OCI-LY3 (cell line): ENCODE data around the gene VAV3.

ENCODE experiments used
- H2AFZ ChIP-seq: fragments of 200-600, 300-600 bp; shearing (Covaris generic); 2 replicates; pipeline ENCODE4 v1.6.0; 2014; ENCODE audit warnings: antibody characterized with exemption, low read depth, low read length
- H3K27ac ChIP-seq: fragments of 200-600, 300-600 bp; sonication (generic); 2 replicates; pipeline ENCODE4 v1.5.1; 2014; ENCODE audit warnings: mild to moderate bottlenecking, low read length, moderate library complexity, mixed read lengths
- H3K27me3 ChIP-seq: fragments of 200-600, 300-600 bp; sonication (generic); 2 replicates; pipeline ENCODE4 v1.6.1; 2014; ENCODE audit warnings: low read depth, low read length, mixed read lengths
- H3K36me3 ChIP-seq: fragments of 200-600, 300-600 bp; sonication (generic); replicated peaks from 2 replicates; pipeline ENCODE3; 2014; ENCODE audit warnings: low read depth, low read length, mixed read lengths
- H3K4me1 ChIP-seq: fragments of 300-600, 200-600 bp; sonication (generic); 2 replicates; pipeline ENCODE4 v1.6.1; 2014; ENCODE audit warnings: low read length, mixed read lengths
- H3K4me2 ChIP-seq: fragments of 200-600, 300-600 bp; sonication (generic); 2 replicates; pipeline ENCODE4 v1.6.1; 2014; ENCODE audit warnings: low read length, mixed read lengths
- H3K4me3 ChIP-seq: fragments of 300-600, 200-600 bp; sonication (generic); 2 replicates; pipeline ENCODE4 v1.5.1; 2014; ENCODE audit warnings: antibody characterized with exemption, mild to moderate bottlenecking, low read length, moderate library complexity
- H3K79me2 ChIP-seq: fragments of 300-600, 200-600 bp; shearing (Covaris generic); 2 replicates; pipeline ENCODE4 v1.6.1; 2014; ENCODE audit warnings: mild to moderate bottlenecking, low read length, mixed read lengths
- H3K9ac ChIP-seq: fragments of 300-600, 200-600 bp; shearing (Covaris generic); 2 replicates; pipeline ENCODE4 v1.6.0; 2014; ENCODE audit warnings: mild to moderate bottlenecking, low read length, moderate library complexity
- H3K9me3 ChIP-seq: fragments of 200-600, 300-600 bp; shearing (Covaris generic); 2 replicates; pipeline ENCODE4 v1.6.1; 2014; ENCODE audit warnings: low read length, mixed read lengths; ENCODE audit not compliant: insufficient read depth
- H4K20me1 ChIP-seq: fragments of 200-600, 300-600 bp; sonication (generic); 2 replicates; pipeline ENCODE4 v1.6.1; 2016; ENCODE audit warnings: low read length, mixed read lengths; ENCODE audit not compliant: insufficient read depth
- EZH2phosphoT487 ChIP-seq: fragments of 200-600 bp; shearing (Covaris generic); IDR thresholded peaks from 2 replicates; pipeline ENCODE4 v1.6.1; 2018; ENCODE audit warnings: antibody characterized with exemption, mixed run types, low read depth
- TF ChIP-seq, protein P1 (sequence below): fragments of 200-600, 300-600 bp; sonication (generic); IDR thresholded peaks from 2 replicates; pipeline ENCODE4 v1.5.1; 2014; ENCODE audit warnings: antibody characterized with exemption, low read length, low read depth

Gene VAV3

DNA sequence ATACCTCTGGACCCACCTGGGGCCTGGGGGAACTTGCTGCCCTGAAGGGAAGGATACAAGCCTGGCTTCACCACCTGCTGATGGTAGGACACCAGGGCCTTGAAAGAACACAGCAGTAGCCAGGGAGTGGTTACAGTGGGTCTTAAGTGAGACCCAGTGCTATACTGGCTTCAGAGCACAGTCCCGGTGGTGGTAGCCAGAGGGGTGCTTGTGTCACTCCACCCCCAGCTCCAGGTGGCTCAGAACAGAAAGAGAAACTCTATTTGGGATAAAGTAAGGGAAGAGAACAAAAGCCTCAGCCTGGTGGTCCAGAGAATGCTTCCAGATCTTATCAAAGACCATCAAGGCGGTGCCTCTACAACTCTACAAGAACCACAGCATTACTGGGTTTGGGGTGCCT, 37.2 kb downstream of the VAV3 start:
- Histone ChIP-seq H3K4me2 (no peak overlapping the region), H3K36me3 (no peaks in the 10 kb centered on the region), H3K9ac (no peak overlapping the region), H4K20me1 (no peaks in the 10 kb centered on the region), H3K4me3 (no peak overlapping the region), H3K4me1 (peaks cover 6% of the 10 kb centered on the region), H3K9me3 (no peaks in the 10 kb centered on the region), H3K79me2 (no peaks in the 10 kb centered on the region), H2AFZ (no peak overlapping the region), H3K27ac (no peak overlapping the region), H3K27me3 (peaks cover 12% of the 10 kb centered on the region; the same call in 1 of the 2 replicates)
- TF ChIP-seq, protein P1, sequence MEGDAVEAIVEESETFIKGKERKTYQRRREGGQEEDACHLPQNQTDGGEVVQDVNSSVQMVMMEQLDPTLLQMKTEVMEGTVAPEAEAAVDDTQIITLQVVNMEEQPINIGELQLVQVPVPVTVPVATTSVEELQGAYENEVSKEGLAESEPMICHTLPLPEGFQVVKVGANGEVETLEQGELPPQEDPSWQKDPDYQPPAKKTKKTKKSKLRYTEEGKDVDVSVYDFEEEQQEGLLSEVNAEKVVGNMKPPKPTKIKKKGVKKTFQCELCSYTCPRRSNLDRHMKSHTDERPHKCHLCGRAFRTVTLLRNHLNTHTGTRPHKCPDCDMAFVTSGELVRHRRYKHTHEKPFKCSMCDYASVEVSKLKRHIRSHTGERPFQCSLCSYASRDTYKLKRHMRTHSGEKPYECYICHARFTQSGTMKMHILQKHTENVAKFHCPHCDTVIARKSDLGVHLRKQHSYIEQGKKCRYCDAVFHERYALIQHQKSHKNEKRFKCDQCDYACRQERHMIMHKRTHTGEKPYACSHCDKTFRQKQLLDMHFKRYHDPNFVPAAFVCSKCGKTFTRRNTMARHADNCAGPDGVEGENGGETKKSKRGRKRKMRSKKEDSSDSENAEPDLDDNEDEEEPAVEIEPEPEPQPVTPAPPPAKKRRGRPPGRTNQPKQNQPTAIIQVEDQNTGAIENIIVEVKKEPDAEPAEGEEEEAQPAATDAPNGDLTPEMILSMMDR, result no peak
- TF ChIP-seq EZH2phosphoT487, result no peak

DNA sequence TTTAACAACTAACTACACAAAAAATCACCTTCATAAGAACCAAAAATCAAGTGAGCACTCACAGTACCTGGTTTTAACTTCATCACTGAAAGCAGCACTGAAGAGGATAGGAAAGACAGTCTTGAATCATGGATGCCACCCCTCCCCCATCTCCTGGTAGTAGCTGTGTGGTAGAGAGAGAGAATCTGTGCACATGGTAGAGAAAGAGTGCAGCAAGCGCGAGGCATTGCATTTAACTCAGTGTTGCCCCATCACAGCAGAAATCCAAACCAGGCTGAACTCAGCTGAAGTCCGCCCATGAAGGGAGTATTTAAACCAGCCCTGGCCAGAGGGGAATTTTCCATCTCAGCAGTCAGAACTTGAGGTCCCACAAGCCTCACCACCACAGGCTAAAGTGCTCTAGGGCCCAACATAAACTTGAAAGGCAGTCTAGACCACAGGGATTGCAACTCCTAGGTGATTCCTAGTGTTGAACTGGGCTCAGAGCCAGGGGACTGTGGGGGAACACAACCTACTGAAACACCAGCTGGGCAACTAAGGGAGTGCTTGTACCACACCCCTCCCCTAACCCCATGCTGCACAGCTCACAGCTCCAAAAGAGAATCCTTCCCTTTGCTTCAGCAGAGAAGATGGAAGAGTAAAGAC, 38.4 kb downstream of the VAV3 start:
- Histone ChIP-seq H4K20me1 (no peaks in the 10 kb centered on the region), H3K27ac (no peak overlapping the region), H3K27me3 (no peaks in the 10 kb centered on the region; the same call in 1 of the 2 replicates), H3K79me2 (no peaks in the 10 kb centered on the region), H3K4me1 (peaks cover 6% of the 10 kb centered on the region), H3K9ac (no peak overlapping the region), H3K9me3 (no peaks in the 10 kb centered on the region), H3K4me2 (no peak overlapping the region), H3K36me3 (no peaks in the 10 kb centered on the region), H3K4me3 (no peak overlapping the region), H2AFZ (no peak overlapping the region)
- TF ChIP-seq, protein P1, result no peak

DNA sequence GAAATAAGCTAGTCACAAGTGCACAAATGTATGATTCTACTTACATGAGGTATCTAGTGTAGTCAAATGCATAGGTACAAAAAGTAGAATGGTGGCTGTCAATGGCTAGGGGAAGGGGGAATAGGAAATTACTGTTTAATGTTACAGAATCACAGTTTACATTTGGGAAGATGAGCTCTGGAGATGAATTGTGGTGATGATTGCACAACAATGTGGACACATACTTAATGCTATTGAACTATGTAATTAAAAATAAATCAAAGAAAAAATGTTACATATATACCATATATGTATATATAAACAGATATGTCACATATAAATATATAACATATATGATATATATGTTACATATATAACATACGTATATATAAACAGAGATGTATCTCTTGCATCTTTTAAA, 39.4 kb downstream of the VAV3 start:
- H3K79me2 ChIP-seq, result no peaks in the 10 kb centered on the region
- H4K20me1 ChIP-seq, result no peaks in the 10 kb centered on the region
- H3K27me3 ChIP-seq, result no peaks in the 10 kb centered on the region; the same call in 1 of the 2 replicates
- H2AFZ ChIP-seq, result no peak overlapping the region
- H3K4me3 ChIP-seq, result no peak overlapping the region
- TF ChIP-seq EZH2phosphoT487, result no peak
- TF ChIP-seq, protein P1, result no peak
- no peak overlapping the region for H3K9ac ChIP-seq
- H3K27ac ChIP-seq, result no peak overlapping the region
- H3K4me2 ChIP-seq, result no peak overlapping the region
- H3K9me3 ChIP-seq, result no peaks in the 10 kb centered on the region
- H3K36me3 ChIP-seq, result no peaks in the 10 kb centered on the region
- peaks cover 5% of the 10 kb centered on the region for H3K4me1 ChIP-seq

DNA sequence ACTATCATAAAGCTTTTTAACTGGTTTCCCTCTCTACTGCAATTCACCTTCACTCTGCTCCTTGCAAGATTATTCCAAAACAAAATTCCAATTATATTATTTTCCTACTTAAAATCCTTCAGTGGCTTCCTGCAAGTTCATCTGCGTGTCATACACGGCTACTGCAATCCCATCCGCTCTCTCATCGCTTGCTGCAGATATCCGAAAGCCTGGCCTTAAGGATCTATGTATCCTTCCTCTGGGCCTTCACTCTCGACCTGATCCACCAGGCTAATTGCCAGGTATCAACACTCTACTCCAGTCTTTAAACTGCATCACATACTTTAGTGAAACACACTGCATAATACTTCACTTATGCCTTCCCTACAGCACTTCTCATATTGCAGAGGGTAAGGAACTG, 44.0 kb downstream of the VAV3 start:
- H3K79me2 ChIP-seq, result no peaks in the 10 kb centered on the region
- H3K9ac ChIP-seq, result no peak overlapping the region
- H3K4me3 ChIP-seq, result no peak overlapping the region
- H3K27me3 ChIP-seq, result no peaks in the 10 kb centered on the region
- no peaks in the 10 kb centered on the region for H4K20me1 ChIP-seq
- H3K4me1 ChIP-seq, result no peaks in the 10 kb centered on the region
- TF ChIP-seq, protein P1, result no peak
- no peak for TF ChIP-seq EZH2phosphoT487
- no peaks in the 10 kb centered on the region for H3K9me3 ChIP-seq
- no peaks in the 10 kb centered on the region for H3K36me3 ChIP-seq
- no peak overlapping the region for H3K27ac ChIP-seq
- no peak overlapping the region for H2AFZ ChIP-seq
- H3K4me2 ChIP-seq, result no peak overlapping the region
